LoVo (cell line): ENCODE data around the gene KCP.

Experiments
- DNase-seq: peaks from one replicate; pipeline ENCODE4 v3.0.0-alpha.2; 2016; ENCODE audit warnings: low spot score

The KCP gene

GRCh38 chr7:128939075-128939860 lies 28.8 kb upstream of the KCP start:
- DNase-seq: no peak

DNA sequence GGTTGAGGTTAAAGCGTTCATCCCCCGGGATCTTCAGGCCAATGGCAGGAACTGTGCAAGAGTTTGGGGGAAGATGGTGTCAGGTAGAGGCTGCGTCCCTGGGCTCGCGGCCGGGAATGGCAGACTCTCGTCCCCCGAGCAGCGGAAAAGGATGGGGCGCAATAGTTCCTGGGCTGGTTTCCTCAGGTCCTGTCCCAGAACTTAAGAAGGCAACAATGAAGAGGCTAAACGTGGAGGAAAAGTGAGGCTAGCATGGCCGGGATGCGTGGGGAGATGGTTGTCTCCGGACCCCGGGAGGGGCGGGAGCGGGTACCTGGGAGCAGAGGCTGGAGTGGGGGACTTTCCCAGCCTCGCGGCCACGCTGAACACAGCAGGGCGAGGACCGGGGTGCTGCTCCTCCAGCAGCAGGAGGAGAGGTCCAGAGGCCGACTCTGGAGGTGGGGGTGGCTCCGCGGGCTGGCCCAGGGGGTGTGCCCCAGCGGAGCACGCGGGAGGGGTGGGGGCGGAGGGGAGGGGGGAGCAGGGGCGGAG lies 28.1 kb upstream of the KCP start:
- peak; percentile 15 for DNase-seq

DNA sequence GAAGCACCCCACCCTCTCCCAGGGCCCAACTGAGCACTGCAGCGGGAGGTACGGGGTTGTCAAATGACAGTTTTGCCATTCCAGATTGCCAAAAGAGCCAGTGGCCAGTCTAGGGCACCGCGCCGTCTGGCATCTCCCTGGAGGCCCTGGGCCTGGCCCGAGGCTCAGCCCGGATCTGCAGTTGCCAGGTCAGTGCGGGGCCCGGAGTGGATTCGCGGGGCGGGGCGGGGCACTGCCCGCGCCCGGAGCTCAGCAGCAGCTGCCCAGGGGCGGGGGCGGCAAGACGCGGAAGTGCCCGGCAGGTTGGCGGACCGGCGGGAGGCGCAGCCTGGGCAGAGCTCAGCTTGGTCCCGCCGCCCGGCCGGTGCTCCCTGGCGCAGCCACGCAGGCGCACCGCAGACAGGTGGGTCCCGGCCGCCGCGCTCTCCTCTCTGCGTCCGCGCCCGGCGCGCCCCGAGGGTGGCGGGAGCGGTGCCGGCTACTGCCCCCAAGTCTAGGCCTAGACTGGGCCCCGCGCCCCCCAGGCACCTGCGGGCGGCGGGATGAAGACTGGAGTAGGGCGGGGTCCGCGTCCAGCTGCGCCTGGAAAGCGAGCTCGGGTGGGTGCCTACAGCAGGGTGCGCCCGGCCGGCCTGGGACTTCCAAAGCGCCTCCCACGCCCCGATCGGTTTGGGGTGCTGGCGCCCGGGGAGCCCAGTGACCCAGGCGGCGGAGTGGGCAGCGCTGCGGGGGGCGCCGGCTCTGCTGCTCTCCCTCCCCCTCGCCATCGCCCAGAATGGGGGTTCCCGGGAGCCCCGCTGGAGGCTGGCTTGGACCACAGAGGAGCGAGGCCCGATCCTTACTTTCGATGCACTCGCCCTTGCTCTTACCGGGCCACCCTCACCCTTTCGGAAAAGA lies 27.4 kb upstream of the KCP start, which contains the start of gene IRF5:
TSS of gene IRF5 (plus strand) at position 281 of the 897 bp plus-strand sequence. CDS start 4,155 bp downstream, outside the sequence.
- DNase-seq: peak; percentile 89

DNA sequence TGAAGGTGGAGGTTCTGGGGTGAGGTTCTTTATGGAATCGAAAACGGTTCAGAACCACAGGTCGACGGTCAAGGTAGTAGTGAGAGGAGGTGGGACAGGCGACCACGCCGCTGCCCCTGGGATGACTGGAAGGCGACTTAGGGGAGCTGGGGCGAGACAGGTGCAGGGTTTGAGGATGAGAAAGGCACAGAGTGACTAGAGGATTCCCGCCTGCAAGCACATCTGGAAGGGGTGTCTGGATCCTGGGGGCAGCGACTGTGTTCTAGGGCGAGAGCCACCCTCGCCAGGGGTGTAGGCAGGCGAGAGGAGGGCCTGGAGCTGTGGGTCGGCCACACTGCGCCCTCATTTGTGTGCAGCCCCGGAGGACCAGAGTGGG lies 26.8 kb upstream of the KCP start:
- DNase-seq: no peak

DNA sequence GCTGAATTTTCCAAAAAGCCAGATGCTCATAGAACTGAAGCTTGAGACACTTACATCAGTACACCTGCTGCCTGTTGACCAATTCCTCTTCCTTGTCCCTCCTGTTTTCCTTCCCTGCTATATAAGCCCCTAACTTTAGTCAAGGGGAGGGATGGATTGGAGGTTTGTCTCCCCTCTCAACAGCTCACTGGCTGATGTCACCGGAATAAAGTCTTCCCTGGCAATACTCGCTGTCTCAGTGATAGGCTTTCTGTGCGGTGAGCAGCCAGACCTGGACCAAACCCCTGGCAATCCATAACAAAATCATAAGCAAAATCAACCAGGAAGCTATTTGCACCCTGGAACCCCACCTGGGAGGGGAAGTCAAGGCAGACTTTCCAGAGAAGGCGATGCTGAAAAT lies 26.3 kb upstream of the KCP start:
- no peak for DNase-seq

- no peak for DNase-seq
Observed at GRCh38 chr7:128935342-128935730, 24.8 kb upstream of the KCP start.

GRCh38 chr7:128934361-128935341 lies 24.1 kb upstream of the KCP start:
- no peak for DNase-seq

- no peak for DNase-seq
Observed at GRCh38 chr7:128933180-128933891, 22.8 kb upstream of the KCP start.

GRCh38 chr7:128932862-128933179 lies 22.3 kb upstream of the KCP start:
- no peak for DNase-seq

GRCh38 chr7:128931965-128932861 lies 21.7 kb upstream of the KCP start:
- no peak for DNase-seq

GRCh38 chr7:128931190-128931798 lies 20.8 kb upstream of the KCP start:
- DNase-seq: no peak

- DNase-seq: no peak
Observed at GRCh38 chr7:128928882-128929788, 18.6 kb upstream of the KCP start.

DNA sequence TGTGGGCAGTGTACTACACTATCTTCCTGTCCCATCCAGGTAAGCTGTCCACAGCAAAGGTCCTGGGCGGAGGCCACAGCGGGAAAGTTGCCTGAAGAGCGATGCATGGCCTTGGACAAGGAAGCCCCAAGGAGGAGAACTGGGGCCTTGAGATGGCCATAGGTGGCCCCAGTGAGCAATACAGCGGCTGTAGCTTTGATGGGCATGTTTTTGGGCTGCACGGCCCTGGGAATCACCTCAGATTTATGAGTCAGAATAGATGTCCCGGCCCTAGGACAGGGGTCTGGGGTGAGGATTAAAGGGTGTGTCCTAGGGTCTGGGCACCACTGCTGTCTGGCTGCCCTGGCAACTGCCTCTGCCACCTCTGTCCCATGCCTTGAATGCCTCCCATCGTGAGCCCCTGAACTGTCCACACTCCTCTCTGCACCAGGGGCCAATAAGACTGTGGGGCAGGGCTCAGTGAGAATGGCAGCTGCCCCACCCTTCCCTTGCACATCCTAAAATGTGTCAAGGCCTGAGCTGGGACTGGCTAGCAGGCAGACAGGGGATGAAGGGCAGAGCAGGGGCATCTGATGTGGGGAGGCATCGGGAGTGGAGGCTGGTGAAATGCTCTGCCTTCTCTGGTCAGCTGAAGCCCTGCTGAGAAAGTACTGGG lies 17.8 kb upstream of the KCP start:
- DNase-seq: no peak

DNA sequence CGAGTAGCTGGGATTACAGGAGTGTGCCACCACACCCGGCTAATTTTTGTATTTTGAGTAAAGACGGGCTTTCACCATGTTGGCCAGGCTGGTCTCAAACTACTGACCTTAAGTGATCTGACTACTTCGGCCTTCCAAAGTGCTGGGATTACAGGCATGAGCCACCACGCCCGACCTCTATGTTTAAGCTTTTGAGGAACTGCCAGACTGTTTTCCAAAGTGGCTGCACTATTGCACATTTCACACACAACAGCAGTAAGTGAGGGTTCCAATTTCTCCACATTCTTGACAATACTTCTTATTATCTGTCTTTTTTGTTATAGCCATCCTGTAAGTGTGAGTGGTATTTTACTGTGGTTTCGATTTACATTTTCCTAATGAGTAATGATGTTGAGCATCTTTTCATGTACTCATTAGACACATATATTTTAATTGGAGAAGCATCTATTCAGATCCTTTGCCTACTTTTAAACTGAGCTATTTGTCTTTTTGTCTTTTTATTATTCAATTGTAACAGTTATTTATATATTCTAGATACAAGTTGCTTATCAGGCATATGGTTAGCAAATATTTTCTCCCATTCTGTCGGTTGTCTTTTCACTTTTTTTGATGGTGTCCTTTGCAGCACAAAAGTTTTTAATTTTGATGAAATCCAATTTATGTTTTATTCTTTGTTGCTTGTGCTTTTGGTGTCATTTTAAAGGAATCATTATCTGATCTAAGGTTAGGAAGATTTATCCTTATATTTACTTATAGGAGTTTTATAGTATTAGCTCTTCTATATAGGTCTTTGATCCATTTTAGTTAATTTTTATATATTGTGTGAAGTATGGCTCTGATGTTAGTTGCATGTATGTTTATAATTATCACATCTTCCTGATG lies 14.4 kb upstream of the KCP start:
- DNase-seq: no peak

- DNase-seq: no peak
Observed at GRCh38 chr7:128923411-128923800, 12.9 kb upstream of the KCP start.

- no peak for DNase-seq
Observed at GRCh38 chr7:128922496-128923410, 12.2 kb upstream of the KCP start.
